Naive thymus-derived CD4-positive, alpha-beta T cell (primary cell): Measurements from ENCODE around the gene SPTSSA. TPM values are rescaled to one million over a fixed set of nuclear protein-coding genes. Genes with fewer than 3 reads are reported as not detected.

ENCODE experiments used
- ATAC-seq: fragments of 150-1000 bp; cut with Tn5 transposase; 2 replicates; pipeline ENCODE4 v1.10.0; 2021; ENCODE audit warnings: mild to moderate bottlenecking, moderate library complexity
- CTCF ChIA-PET: fragments of 350-600 bp; sonication (Branson Sonifier 250); formaldehyde crosslinking; loops from one replicate; lab custom pipeline; 2021; ENCODE audit warnings: antibody characterized with exemption; lab: Charles Lee
- POLR2A ChIA-PET: fragments of 350-600 bp; sonication (Branson Sonifier 250); formaldehyde crosslinking; loops from one replicate; lab custom pipeline; 2021; ENCODE audit warnings: antibody characterized with exemption, inconsistent platforms; lab: Charles Lee
- DNase-seq, 9 donors: peaks; one replicate each; pipeline versions ENCODE4 v3.0.0 to v3.0.0-alpha.2; 2020 to 2022; ENCODE audit warnings: mixed read lengths in 1 of 9
- H3K27ac ChIP-seq: one replicate; pipeline ENCODE4 v1.7.0; 2013; ENCODE audit warnings: mild to moderate bottlenecking, low read depth, low read length, moderate library complexity
- H3K27me3 ChIP-seq, 2 donors: one replicate each; pipeline ENCODE4 v1.7.0; 2013; ENCODE audit warnings: low read length in 2 of 2, mild to moderate bottlenecking in 2 of 2, moderate library complexity in 2 of 2; ENCODE audit not compliant: control insufficient read depth in 2 of 2, insufficient read depth in 2 of 2
- H3K36me3 ChIP-seq, 3 experiments: 1 replicate in 2 of 3; 2 replicates in 1 of 3; pipeline ENCODE4 v1.7.0; 2013; ENCODE audit warnings: low read length in 3 of 3, mild to moderate bottlenecking in 3 of 3, moderate library complexity in 1 of 3; ENCODE audit not compliant: insufficient read depth in 3 of 3, control insufficient read depth in 2 of 3
- H3K4me1 ChIP-seq, 2 donors: one replicate each; pipeline ENCODE4 v1.7.0; 2013; ENCODE audit warnings: low read length in 2 of 2, mild to moderate bottlenecking in 2 of 2, moderate library complexity in 1 of 2; ENCODE audit not compliant: control insufficient read depth in 2 of 2, insufficient read depth in 2 of 2
- H3K4me3 ChIP-seq: 2 replicates; pipeline ENCODE4 v1.7.0; 2013; ENCODE audit warnings: mild to moderate bottlenecking, low read length
- H3K9me3 ChIP-seq, 3 experiments: 1 replicate in 2 of 3; 2 replicates in 1 of 3; pipeline ENCODE4 v1.7.0; 2013; ENCODE audit warnings: low read length in 3 of 3; ENCODE audit not compliant: control insufficient read depth in 2 of 3
- H3K27ac Mint-ChIP-seq, 9 donors: one replicate each; pipeline ENCODE4 v1.8.0; 2020 to 2022; ENCODE audit warnings: mixed read lengths in 9 of 9, mild to moderate bottlenecking in 8 of 9, moderate library complexity in 5 of 9, inconsistent platforms in 2 of 9
- H3K27me3 Mint-ChIP-seq, 5 donors: one replicate each; pipeline ENCODE4 v1.8.0; 2021 to 2022; ENCODE audit warnings: mixed read lengths in 5 of 5, mild to moderate bottlenecking in 1 of 5
- H3K36me3 Mint-ChIP-seq, 5 donors: one replicate each; pipeline ENCODE4 v1.8.0; 2020 to 2022; ENCODE audit warnings: mixed read lengths in 5 of 5, mild to moderate bottlenecking in 3 of 5, inconsistent platforms in 1 of 5
- H3K4me1 Mint-ChIP-seq, 7 donors: one replicate each; pipeline ENCODE4 v1.8.0; 2020 to 2022; ENCODE audit warnings: mixed read lengths in 7 of 7, mild to moderate bottlenecking in 3 of 7, inconsistent platforms in 1 of 7
- H3K4me3 Mint-ChIP-seq, 10 donors: one replicate each; pipeline ENCODE4 v1.8.0; 2020 to 2022; ENCODE audit warnings: mild to moderate bottlenecking in 10 of 10, mixed read lengths in 10 of 10, moderate library complexity in 6 of 10, inconsistent platforms in 2 of 10
- H3K9me3 Mint-ChIP-seq, 11 donors: one replicate each; pipeline ENCODE4 v1.8.0; 2020 to 2022; ENCODE audit warnings: mixed read lengths in 11 of 11, mild to moderate bottlenecking in 4 of 11, inconsistent platforms in 1 of 11, moderate library complexity in 1 of 11
- intact Hi-C, 2 donors: fragments of 100-400 bp; cut with micrococcal nuclease; formaldehyde crosslinking; loops; one replicate each; pipeline ENCODE4 v1.15.1; 2023
- polyA plus RNA-seq, 2 donors: library from polyadenylated mRNA; unstranded; fragments of 300-500 nt; fragmentation: Illumina TruSeq; gene quantifications; one replicate each; pipeline ENCODE4 v1.2.3, GENCODE V29; 2021
- total RNA-seq, 6 experiments: library from RNA in 5 of 6; stranded (reverse) in 5 of 6; gene quantifications; 1 replicate in 5 of 6; 2 replicates in 1 of 6; pipeline ENCODE4 v1.2.3 and lab custom pipeline; 2021 to 2026

Gene SPTSSA
- total and polyA plus RNA-seq, 7 experiments from 2014 or later = 2.2 to 13.3 (median 5.1) TPM

DNA sequence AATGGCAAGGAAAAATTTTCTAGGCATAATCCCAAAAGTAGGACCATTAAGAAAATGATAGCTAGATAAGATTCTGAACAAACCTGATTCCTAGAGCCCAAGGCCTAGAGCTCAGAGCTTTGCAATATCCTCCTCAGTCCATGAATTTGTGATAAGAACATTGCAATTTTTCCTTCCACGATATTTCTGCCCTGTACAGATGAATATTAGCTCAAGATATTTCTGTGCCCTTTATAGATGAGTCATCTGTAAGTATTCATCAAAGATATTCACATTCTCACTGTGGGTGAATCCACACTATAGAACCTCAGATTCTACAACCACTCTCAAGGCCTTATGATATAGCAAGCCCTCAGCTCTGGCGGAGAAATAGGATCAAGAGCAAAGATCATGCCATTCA, 40.0 kb upstream of the SPTSSA start:
- intact Hi-C loops = no loop called here
- H3K4me1 Mint-ChIP-seq = no peaks in the 10 kb centered on the region
- Histone ChIP-seq H3K36me3 (no peaks in the 10 kb centered on the region), H3K27me3 (no peaks in the 10 kb centered on the region), H3K4me3 (no peak overlapping the region), H3K9me3 (no peaks in the 10 kb centered on the region), H3K27ac (no peak overlapping the region), H3K4me1 (no peaks in the 10 kb centered on the region)
- peaks cover 0 to 3% (median 0%) of the 10 kb centered on the region in 5 donors for H3K36me3 Mint-ChIP-seq
- ChIA-PET POLR2A (no interaction called here), CTCF (no interaction called here)
- no peaks in the 10 kb centered on the region for H3K9me3 Mint-ChIP-seq
- no peak overlapping the region for H3K27ac Mint-ChIP-seq
- DNase-seq = no peak
- ATAC-seq = no peak
- no peaks in the 10 kb centered on the region for H3K27me3 Mint-ChIP-seq
- no peak overlapping the region for H3K4me3 Mint-ChIP-seq

DNA sequence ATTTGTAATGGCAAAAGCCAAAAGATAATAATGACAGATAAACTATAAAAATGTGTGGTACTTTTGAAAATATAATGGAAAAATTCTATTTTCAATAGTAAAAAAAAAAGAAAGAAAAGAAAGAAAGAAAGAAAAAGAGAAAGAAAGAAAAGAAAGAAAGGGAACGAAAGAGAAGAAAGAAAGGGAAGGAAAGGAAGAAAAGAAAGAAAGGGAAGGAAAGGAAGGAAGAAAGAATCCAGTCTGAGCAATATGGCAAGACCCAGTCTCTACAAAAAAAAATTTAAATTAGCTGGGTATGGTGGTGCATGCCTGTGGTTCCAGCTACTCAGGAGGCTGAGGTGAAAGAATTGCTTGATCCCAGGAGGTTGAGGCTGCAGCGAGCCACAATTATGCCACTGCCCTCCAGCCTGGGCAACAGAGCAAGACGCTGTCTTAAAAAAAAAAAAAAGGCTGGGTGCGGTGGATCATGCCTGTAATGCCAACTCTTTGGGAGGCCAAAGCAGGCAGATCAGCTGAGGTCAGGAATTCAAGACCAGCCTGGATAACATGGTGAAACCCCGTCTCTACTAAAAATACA, 39.1 kb upstream of the SPTSSA start:
- Histone ChIP-seq H3K4me1 (no peaks in the 10 kb centered on the region), H3K27me3 (no peaks in the 10 kb centered on the region), H3K36me3 (no peaks in the 10 kb centered on the region), H3K4me3 (no peak overlapping the region), H3K27ac (no peak overlapping the region), H3K9me3 (no peaks in the 10 kb centered on the region)
- DNase-seq (no peak), ATAC-seq (no peak)
- ChIA-PET CTCF (no interaction called here), POLR2A (no interaction called here)
- H3K9me3 Mint-ChIP-seq = no peaks in the 10 kb centered on the region
- peaks cover 0 to 2% (median 0%) of the 10 kb centered on the region in 5 donors for H3K36me3 Mint-ChIP-seq
- intact Hi-C loops = no loop called here
- H3K27me3 Mint-ChIP-seq = no peaks in the 10 kb centered on the region
- peaks cover 0 to 4% (median 0%) of the 10 kb centered on the region in 7 donors for H3K4me1 Mint-ChIP-seq
- no peak overlapping the region for H3K4me3 Mint-ChIP-seq
- no peak overlapping the region for H3K27ac Mint-ChIP-seq

DNA sequence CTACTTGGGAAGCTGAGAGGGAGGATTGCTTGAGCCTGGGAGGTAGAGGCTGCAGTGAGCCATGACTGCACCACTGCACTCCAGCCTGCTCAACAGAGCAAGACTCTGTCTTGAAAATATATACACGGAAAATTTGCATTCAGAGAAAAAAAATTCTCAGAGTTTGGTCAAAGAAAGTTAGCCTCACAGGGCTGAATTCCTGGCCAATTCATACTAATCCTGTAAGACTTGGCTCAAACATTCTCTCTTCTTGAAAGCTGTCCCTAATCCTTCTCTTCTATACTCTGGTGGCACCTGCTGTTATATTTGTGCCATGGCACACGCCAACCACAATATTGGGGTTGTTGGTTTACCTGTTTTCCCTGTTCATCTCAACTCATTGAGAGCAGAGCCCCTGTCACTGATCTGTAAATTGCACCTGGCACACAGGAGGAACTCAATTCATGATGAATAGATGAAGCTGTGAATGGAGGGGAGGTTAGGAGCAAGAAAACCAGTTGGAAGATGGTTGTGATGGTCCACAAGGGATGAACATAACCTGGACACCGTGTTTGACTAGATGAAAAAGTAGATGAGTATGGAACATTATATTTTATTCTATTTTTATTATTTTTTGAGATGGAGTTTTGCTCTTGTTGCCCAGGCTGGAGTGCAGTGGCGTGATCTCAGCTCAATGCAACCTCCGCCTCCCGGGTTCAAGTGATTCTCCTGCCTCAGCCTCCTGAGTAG, 36.8 kb upstream of the SPTSSA start:
- ChIA-PET CTCF (interaction anchor here (0.7 kb wide), 1 partner anchor 167 kb away, joined by 3 read pairs; no protein-coding TSS in a partner anchor), POLR2A (no interaction called here)
- intact Hi-C loops = loop anchor here in 1 of 2 donors (1.0 kb wide), 1 partner anchor 168 kb away; no protein-coding TSS in a partner anchor
- no peak overlapping the region for H3K4me3 Mint-ChIP-seq
- H3K27me3 ChIP-seq = no peaks in the 10 kb centered on the region
- no peak overlapping the region for H3K4me3 ChIP-seq
- peaks cover 0 to 3% (median 0%) of the 10 kb centered on the region in 5 donors for H3K27me3 Mint-ChIP-seq
- no peak overlapping the region for H3K27ac ChIP-seq
- H3K9me3 Mint-ChIP-seq = no peaks in the 10 kb centered on the region
- H3K36me3 Mint-ChIP-seq = no peaks in the 10 kb centered on the region
- DNase-seq (peak in 1 of 9 donors; percentile 8), ATAC-seq (peak; percentile 48)
- no peaks in the 10 kb centered on the region for H3K36me3 ChIP-seq
- H3K4me1 Mint-ChIP-seq = peaks cover 0 to 4% (median 0%) of the 10 kb centered on the region in 7 donors
- H3K27ac Mint-ChIP-seq = peak overlapping the region in 1 of 9 donors; percentile 82
- no peaks in the 10 kb centered on the region for H3K4me1 ChIP-seq
- H3K9me3 ChIP-seq = no peaks in the 10 kb centered on the region

DNA sequence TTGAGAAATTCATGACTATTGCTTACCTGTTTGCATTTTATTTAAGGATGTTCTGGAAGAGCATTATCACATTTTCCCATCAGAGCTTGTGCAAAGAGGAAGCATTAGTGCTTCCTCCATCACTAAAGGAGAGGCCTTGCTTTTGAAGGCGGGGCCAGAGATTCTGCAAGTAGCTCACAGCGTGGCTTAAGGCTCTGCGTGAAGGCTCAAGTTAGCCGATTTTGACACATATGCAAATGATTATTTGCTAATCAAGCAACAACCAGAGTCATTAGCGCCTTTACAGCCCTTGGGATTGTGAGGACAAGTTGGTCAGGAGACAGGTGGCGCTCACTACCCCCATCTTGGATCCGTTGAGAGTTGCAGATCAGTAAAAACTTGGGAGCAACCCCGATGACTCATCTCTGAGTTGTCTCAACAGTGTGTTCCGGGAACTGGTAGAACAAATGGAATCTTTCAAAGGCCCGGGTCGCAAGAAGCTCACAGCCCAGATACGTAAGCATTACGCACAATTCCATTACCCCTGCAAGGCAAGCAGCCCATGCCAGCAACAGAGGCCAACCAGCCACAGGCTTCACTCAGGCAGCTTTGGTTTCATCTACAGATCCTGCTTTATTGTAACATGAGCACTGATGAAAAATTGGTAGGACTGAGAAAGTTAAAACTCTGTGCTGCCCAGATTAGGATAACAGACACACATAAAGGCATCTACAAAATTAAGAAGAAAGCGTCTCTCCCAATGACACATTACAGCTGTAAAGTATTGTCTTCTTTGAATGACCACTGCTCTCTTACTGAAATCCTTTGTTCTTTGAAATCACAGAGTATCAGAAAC, 34.9 kb upstream of the SPTSSA start:
- POLR2A ChIA-PET = no interaction called here
- Mint-ChIP-seq H3K27ac (no peak overlapping the region), H3K36me3 (no peaks in the 10 kb centered on the region), H3K4me3 (no peak overlapping the region), H3K27me3 (peaks cover 0 to 3% (median 0%) of the 10 kb centered on the region in 5 donors), H3K9me3 (no peaks in the 10 kb centered on the region), H3K4me1 (peaks cover 0 to 5% (median 0%) of the 10 kb centered on the region in 7 donors)
- H3K9me3 ChIP-seq = no peaks in the 10 kb centered on the region
- H3K27me3 ChIP-seq = no peaks in the 10 kb centered on the region
- no peaks in the 10 kb centered on the region for H3K36me3 ChIP-seq
- H3K4me3 ChIP-seq = no peak overlapping the region
- DNase-seq (no peak), ATAC-seq (no peak)
- no peaks in the 10 kb centered on the region for H3K4me1 ChIP-seq
- intact Hi-C loops = no loop called here
- CTCF ChIA-PET = interaction anchor here (1.2 kb wide), 1 partner anchor 168 kb away, joined by 3 read pairs; no protein-coding TSS in a partner anchor
- H3K27ac ChIP-seq = no peak overlapping the region

DNA sequence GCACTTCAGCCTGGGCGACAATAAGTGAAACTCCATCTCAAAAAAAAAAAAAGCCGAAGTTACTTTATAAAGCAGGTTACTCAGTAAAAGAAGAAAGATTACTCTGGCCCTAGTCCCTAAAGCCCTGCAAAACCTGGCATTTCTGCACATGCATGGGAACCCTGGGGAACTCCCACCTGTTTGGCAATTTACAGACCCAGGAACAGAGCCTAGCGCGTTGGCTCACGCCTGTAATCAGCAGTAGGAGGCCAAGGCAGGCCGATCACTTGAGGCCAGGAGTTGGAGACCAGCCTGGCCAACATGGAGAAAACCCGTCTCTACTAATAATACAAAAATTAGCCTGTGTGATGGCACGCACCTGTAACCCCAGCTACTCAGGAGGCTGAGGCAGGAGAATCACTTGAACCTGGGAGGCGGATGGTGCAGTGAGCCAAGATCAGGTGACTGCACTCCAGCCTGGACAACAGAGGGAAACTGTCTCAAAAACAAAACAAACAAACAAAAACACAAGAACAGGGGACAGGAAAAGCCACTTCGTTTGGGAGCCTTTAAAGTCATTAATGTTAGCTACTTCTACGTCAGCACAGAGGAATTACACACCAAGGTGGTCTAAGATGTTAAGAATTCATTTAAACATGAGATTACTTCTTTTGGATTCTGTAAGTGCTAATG, 34.1 kb upstream of the SPTSSA start:
- H3K27me3 Mint-ChIP-seq = peaks cover 0 to 3% (median 0%) of the 10 kb centered on the region in 5 donors
- peaks cover 0 to 5% (median 0%) of the 10 kb centered on the region in 7 donors for H3K4me1 Mint-ChIP-seq
- ATAC-seq (no peak), DNase-seq (no peak)
- no peak overlapping the region for H3K4me3 Mint-ChIP-seq
- H3K9me3 Mint-ChIP-seq = no peaks in the 10 kb centered on the region
- intact Hi-C loops = no loop called here
- no peaks in the 10 kb centered on the region for H3K36me3 ChIP-seq
- H3K4me3 ChIP-seq = no peak overlapping the region
- POLR2A ChIA-PET = interaction anchor here (0.6 kb wide), 1 partner anchor 799 kb away, joined by 3 read pairs; no protein-coding TSS in a partner anchor
- no peaks in the 10 kb centered on the region for H3K4me1 ChIP-seq
- H3K27ac Mint-ChIP-seq = no peak overlapping the region
- no peaks in the 10 kb centered on the region for H3K27me3 ChIP-seq
- H3K36me3 Mint-ChIP-seq = no peaks in the 10 kb centered on the region
- no peak overlapping the region for H3K27ac ChIP-seq
- CTCF ChIA-PET = interaction anchor here (0.6 to 1.2 kb wide), 2 partner anchors 165 to 167 kb away, joined by 3 read pairs; no protein-coding TSS in a partner anchor
- no peaks in the 10 kb centered on the region for H3K9me3 ChIP-seq

DNA sequence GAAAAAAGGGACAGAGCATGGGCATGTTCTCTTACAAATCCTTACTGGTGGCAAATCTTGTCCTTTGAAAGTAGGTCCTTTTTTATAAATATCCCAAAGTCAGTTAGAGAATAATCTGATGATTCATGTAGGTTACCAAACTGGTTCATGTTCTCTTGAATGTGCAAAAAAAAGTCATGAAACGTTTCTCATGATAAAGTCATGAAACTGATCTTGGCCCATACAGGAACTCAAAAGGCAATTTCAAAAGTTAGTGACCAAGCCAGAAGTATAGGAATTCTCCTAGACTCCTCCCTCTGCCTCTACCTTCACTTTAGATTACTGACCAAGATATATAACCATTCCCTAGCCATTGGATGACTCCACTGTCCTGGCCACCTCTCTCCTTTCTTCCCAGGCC, 27.3 kb upstream of the SPTSSA start:
- Mint-ChIP-seq H3K27me3 (peaks cover 0 to 3% (median 0%) of the 10 kb centered on the region in 5 donors), H3K9me3 (peaks cover 0 to 4% (median 0%) of the 10 kb centered on the region in 11 donors), H3K27ac (no peak overlapping the region), H3K36me3 (no peaks in the 10 kb centered on the region), H3K4me1 (peaks cover 0 to 2% (median 0%) of the 10 kb centered on the region in 7 donors), H3K4me3 (no peak overlapping the region)
- Histone ChIP-seq H3K27ac (no peak overlapping the region), H3K36me3 (no peaks in the 10 kb centered on the region), H3K27me3 (no peaks in the 10 kb centered on the region), H3K4me1 (no peaks in the 10 kb centered on the region), H3K9me3 (no peaks in the 10 kb centered on the region), H3K4me3 (no peak overlapping the region)
- intact Hi-C loops = no loop called here
- ATAC-seq = no peak
- ChIA-PET POLR2A (no interaction called here), CTCF (no interaction called here)
- no peak for DNase-seq
